GM21526 (cell line): ENCODE results near the gene AMOTL1.

Experiments
- ATAC-seq: cut with Tn5 transposase; IDR thresholded peaks from one replicate; pipeline ENCODE4 v1.9.1; 2021; ENCODE audit warnings: moderate library complexity; ENCODE audit not compliant: unreplicated experiment, low FRiP score

The AMOTL1 gene

DNA sequence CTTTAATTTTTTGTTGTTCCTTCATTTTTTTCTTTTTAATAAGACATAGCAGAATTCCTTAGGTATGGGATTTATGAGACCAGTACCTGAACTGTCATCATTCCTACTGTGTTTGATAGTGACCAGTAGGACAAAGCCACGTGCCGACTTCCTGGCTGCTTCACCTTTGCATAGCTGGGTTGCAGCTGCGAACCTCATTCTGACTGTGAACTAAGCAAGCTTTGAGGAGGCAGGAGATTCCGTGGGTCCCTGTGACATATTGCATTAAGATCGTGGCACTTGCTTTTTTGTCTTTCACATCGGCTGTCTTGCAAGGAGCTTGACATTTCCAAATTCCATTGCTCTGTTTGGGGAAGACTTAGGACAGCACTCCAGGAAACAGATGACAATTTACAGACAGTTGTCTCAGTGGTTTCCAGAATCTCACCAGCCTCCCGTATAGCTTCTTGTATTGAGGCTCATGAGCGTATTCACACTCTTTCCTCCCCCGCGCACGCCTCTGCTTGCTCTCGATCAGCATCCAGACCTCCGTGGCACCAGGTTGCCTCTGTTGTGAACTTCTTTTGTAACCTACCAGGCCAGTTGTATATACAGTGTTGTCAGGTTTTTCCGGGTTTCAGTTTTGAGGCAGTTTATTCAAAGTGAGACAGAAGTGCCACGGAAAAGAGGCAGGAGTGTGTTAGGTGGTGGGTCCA, 103.5 kb downstream of the AMOTL1 start:
- no peak for ATAC-seq

DNA sequence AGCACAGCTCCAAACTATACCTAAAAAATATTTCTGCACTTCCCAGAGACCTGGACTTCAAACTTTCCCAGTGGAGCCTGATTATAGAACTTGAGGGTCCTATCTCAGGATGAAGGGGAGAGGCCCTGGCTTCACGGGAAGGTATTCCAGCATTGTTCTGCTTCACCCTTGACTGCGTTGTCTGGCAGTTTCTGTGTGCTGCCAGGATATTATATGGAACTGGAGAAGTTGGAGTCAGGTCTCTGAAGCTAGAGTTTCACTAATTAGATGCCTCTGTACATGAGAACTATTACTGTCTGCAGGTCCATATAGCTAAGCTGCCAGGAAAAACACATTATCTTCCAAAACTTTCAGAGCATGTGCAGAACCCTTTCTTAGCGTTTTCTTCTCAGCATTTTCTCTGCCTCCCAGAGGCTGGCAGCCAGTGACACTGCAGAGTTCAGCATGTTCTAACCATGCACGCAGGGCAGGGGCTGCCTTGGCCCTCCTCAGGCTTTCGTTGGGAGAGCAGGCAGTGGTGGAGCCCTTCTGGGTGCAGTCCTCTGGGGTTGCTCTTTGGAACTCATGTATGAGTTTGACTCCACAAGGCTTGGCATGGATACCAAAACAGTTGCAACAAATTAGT, 105.9 kb downstream of the AMOTL1 start:
- ATAC-seq: no peak

DNA sequence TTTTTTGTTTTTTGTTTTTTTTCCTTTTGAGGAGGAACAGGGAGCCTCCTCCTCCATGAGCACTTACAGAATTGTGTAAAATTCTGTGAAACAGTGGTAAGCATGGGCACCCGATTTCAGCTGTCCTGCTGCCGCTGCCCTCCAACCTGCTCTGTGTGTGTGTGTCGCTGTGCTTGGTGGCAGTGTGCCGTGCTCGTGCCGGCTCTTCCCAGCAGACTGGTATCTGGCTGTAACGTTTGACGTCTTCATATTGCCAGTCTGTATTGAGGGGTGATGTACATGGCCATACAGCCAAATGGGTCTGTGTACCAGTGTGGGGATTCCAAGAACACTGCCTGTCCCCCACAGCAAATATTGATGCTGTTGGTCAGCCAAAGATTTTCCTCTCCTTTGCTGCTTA, 108.1 kb downstream of the AMOTL1 start:
- ATAC-seq: no peak

DNA sequence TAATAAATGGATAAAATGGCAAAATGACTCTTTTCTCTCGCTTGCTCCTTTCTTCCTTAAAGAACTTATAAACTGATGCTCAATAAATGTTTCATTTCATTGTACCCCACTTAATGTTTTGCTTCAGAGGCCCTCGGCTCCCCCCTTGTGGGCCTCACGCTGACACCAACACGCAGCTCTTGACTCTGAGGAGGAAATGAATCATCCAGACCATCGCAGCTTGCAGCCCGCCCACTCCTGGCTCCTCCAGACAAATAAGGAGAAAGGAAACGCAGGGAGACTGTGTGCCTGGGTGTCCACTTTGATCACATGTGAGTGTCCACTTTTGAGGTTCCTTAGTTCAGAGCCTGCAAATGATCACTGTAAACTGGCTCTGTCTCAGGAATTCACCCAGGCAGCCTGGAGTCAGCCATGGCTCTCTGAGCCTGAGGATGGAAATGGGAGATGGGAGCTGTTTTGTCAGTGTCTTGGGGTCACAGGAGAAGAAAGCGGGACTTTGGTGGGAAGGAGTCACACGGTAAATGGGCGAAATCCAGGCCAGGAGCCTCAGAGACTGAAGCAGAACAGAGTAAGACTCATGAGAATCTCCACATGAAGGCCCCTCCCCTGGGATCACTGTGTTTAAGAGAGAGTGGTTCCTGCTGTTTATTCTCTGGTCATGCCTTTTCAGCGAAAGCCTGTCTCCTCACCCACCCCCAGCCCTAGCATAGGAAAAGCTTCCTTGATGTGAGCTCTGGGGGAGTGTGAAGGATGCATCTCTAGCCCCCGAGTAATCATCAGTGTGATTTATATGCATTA, 108.7 kb downstream of the AMOTL1 start:
- peak; percentile 89 for ATAC-seq

DNA sequence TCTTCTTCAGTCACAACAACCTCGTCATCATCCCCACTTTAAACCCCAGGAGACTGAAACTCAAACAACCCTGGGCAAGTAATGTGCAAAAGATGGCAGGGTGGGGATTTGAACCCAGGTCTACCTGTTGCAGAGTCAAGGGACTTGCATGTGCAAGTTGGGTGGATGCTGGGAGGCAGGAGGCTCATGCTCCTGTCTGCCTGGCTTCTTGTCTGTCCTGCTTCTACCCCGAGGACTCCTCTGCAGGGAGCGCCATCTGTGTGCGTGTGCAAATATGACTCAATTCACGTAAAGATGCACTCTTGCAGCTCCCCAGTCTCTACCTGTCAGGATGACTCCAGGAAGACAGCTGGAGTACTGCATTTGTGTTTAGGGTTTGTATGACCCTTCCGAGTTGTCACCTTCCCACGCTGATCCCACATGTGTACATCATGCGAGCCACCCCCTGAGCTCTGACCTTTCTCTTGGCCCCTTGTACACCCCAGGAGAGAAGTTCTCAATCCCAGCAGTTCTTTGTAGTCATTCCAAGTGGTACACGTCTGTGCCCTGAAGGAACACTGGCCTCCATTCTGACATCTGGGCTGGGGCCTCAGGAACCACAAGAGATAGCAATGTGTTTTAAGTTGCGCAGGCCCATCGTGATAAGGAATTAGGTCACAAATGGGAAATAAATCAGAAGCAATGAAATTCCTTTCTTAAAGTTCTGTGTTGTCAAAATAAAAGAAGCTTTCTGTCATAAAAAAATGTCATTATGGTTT, 109.5 kb downstream of the AMOTL1 start:
- no peak for ATAC-seq

DNA sequence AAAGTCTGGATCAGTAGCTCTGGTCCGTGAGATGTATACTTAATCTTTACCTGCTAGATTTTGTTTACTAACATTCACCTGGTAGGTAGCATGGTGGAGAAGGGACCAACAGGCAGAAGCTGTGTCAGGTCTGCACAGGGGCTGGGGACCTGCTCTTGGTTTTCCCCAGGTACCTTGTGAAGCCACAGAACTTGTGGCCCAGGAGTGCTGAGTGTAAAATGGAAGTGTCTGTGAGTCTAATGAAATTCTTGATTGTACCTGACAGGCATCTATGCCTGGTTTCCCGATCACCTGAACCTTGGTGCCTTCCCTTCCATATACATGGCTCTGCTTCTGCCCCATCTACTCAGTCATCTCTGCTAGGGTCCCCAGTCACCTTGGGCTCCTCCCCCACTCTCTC, 110.8 kb downstream of the AMOTL1 start:
- no peak for ATAC-seq

DNA sequence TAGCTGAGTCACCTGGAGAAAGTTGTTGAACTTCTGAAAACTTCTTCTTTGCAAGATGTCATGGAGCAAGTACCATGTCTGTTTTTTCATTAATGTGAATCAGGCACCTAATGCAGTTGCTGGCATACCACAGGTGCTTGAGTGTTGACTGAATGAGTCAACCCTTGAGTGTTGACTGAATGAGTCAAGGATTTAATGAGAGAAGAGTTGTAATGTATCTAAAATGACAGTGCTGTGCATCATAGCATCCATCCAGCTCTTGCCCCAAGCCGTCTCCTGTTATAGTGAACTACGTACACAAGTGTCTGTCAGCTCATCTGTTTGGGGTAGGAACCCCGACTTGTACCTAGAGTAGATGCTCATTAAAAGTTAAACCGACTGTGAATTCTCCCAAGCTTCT, 112.1 kb downstream of the AMOTL1 start:
- no peak for ATAC-seq

DNA sequence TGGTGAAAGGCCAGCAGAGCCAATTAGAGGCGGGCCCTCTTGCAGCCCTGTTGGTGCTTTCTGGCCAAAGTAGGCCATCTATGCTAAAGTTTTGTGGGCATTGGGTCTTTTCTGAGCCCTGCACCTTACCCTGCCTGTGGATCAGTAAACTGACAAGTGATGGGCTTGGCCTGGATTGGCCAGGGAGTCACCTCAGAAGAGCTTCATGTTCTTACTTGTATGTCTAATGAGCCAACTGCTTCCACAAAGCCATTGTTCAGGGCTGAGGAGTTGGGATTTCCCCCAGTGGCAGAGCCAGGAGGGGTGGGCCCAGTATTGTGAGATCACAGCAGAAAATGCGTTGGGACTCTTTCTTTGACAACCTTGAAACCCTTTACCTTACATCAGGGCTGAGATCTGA, 114.8 kb downstream of the AMOTL1 start:
- no peak for ATAC-seq

DNA sequence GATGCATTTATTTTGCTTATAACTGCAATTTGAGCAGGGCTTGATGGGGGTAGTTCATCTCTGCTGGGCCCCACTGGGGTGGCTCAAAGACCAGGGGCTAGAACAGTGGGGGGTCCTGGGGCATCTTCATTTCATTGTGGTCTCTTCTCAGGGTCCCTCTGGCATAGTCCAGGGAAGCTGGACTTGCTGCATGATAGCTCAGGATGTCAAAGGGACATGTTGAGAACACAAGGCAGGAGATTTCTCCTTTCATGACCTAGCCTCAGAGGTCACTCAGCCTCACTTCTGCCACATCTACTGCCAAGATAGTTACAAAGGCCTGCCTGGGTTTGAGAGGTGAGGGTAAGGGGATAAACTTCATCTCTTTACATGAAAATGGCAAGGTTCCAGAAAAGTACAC, 115.7 kb downstream of the AMOTL1 start:
- ATAC-seq: no peak

DNA sequence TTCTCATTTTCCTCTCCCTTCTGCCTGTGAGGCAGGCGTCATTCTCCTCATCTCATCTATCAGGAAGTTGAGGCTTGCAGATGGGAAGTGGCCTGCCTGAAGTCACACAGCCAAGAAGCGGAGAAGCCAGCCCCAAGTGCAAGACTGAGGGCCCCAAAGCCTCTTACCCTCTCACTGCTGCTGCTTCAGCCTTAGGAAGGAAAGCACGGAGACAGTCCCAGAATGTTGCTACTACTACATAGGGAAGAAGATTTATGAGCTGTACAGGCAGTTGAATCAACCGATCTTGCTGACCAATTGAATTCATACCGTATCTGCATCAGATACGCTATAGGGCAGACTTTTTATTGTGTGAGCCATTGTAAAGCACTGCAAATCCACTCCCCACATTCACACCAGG, 116.2 kb downstream of the AMOTL1 start:
- ATAC-seq: no peak

DNA sequence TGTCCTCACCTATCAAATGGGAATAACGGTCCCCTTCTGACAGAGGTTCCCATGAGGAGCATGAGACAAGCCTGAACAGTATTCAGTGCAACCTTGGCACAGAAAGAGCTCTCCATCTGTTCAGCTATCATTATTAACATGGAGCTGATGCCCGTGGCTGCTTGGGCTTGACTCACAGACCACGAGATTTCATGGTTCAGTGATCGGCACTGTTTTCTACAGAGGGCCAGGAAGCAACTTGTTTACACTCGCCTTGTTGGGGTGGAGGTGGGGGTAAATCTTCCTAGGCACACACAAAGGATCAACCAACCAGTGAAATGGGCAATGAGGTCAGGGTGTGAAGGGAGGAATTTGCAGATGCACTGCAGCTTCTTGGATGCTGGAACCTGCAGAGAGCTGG, 117.0 kb downstream of the AMOTL1 start:
- ATAC-seq: peak; percentile 59

DNA sequence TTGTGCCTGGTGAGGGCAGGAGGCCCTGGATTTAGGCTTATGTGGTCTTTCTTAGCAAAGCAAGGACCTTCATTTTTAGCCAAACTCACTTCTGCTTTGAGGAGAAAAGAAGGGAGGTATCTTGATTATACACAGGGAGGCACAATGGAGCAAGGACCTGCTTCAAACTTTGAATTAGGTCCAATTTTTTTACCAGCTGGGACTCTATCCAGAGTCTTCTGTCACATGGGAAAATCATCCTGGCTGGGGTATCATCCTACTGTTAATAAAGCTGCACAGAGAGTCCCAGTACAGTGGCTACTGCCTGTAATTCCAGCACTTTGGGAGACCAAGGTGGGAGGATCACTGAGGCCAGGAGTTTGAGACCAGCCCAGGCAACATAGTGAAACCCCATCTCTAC, 117.4 kb downstream of the AMOTL1 start:
- ATAC-seq: no peak

DNA sequence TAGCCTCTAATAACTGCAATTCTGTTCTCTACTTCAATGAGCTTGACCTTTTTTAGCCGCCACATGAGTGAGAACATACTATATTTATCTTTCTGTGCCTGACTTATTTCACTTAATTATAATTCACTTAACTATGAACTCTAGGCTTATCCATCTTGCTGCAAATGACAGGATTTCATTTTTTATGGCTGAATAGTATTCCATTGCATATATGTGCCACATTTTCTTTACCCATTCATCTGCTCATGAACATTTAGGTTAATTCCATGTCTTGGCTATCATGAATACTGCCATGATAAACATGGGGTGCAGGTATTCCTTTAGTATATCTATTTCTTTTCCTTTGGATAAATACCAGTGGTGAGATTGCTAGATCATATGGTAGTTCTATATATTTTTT, 120.0 kb downstream of the AMOTL1 start:
- no peak for ATAC-seq

DNA sequence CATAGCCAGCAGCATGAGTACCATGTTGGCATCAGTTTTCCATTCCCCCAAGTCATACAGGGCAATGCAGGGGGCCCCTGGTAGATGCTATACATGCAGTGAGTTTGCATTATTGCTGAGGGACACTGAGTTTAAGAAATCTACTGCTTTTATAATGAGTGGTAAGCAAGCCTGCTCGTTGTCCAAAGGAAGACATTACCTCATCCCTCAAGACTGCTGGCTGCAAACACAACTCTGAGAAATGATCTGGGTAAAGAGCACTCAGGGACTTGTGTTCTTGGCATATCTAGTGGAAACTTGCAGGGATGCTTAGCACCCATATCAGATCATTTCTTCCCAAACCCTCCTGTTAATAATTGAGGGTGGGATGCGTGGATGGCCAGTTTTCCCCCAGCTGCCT, 127.3 kb downstream of the AMOTL1 start:
- no peak for ATAC-seq

DNA sequence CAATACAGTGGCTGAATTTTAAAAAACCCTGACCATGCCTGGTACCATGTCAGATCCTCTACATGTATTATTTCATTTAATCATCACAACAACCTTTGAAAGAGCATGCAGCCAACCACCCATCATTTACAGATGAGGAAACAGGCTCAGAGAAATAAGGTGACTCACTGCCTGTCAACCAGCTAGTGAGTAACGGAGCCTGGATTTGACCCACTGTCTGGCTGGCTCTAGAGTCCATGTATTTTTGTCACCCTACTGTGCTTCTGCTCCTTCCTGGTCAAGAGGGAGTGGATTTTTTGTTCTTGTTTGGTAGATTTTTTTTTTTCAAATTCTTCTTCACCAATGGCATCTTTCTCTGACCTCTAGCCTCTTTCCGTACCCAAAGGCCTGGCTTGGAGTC, 127.8 kb downstream of the AMOTL1 start:
- no peak for ATAC-seq

DNA sequence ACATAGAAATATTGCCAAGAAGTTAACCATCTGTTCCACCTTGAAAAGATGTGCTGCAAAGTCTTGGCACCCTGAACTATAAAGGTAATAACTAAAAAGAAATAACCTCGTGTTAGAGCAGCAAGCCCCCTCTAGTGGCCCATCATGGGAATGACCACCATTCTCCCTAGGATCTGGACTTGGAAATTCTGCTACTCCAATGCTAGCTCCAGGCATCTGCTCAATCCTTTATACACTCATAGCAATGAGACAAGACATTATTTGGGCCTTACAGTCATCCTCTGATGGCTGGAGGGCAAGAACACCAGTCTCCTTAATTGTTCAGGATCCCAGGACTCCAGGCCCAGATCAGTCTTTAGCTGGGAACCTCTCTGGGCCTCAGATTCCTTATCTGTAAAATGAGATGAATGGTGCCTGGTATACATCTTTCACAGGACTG, 129.2 kb downstream of the AMOTL1 start:
- peak; percentile 88 for ATAC-seq

DNA sequence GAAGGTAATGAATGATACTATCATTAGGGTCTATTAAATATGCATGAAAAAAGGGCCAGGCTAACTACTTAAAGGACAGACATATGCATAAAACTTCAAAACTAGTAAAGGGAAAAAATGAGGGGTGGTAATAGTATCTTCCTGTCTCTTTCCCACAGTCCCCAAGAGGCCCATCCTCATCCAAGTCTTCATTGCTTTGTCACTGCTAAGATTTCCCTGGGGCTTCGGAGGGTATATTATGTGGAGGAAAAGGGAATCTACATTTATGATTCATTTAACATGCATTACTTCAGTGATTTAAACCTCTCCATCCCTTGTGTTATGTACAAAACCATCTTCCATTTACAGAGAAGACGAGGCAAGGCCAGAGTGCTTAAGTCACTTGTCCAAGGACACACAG, 139.1 kb downstream of the AMOTL1 start:
- ATAC-seq: no peak

DNA sequence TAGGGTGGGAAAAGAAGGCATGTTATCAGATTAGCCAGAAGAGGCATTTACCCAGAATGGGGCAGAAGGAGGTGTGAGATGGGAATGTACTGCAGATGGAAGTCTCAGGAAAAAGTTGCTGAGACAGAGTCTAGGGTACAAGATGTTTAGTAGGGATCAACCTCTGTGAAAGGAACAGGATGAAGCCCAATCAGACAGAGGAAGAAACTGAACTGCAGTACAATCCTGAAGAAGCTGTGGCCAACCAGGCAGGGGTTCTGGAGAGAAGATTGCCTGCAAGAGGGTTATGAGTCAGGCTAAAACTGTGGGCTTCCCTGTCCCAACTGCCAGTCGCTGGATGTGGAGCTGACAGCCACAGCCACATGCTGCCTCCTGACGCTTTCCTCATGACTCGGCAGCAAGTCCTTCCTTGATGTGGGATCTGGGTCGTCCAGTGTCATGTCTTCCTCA, 141.2 kb downstream of the AMOTL1 start:
- ATAC-seq: no peak

DNA sequence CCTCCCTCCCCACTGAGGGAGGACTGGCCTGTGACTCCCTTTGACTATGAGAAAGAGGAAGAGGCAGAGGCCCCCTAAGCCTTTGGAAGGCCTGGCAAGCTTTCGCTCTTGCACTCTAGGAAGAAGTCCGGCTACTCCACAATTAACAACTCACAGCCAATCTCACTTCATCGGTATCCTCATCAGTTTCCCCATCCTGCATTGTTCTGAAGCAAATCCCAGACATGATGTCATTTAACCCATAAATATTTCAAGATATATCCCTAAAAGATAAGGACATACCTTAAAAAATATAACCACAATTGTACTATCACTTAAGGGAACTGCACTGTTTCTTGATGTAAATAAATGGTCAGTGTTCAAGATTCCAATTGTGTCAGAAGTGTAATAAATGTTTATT, 142.1 kb downstream of the AMOTL1 start:
- ATAC-seq: no peak

DNA sequence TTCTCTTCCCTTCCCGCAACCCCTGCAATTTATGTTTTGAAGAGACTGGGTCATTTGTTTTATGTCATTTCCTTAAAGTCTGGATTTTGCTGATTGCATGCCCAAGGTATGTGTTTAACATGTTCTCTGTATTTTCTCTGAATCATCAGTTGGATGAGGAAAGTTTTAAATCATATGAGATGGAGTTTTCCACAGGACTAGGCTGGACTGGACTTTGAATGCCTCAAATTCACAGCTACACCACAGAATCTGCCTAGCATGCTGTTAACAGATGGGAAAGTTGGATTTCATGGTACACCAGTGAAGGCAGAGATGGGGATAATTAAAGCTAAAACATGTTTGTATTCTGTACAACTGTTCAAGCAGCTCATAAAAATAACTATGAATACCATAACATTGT, 142.6 kb downstream of the AMOTL1 start:
- ATAC-seq: no peak

DNA sequence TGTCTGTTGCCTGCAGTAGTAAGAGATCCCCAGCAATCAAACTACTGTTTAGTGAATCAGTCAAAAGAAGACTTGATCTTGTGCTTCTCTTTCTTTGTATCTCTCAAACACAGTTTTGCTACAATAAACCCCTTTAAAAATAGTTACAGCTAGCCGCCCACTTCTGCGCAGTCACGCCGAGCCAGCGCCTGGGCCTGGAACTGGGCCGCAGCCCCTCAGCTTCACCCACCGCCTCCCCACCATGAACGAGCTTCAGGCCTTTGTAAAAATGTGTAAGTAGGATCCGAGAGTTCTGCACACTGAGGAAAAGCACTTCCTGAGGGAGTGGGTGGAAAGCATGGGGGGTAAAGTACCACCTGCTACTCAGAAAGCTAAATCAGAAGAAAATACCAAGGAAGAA, 144.7 kb downstream of the AMOTL1 start:
- no peak for ATAC-seq
